Measurements from ENCODE around the gene TPI1. TPM values are rescaled to one million over a fixed set of nuclear protein-coding genes. Genes with fewer than 3 reads are reported as not detected.

TPI1 gene
- total RNA-seq, 1 experiment from 2014 or later: 1,045 TPM

DNA sequence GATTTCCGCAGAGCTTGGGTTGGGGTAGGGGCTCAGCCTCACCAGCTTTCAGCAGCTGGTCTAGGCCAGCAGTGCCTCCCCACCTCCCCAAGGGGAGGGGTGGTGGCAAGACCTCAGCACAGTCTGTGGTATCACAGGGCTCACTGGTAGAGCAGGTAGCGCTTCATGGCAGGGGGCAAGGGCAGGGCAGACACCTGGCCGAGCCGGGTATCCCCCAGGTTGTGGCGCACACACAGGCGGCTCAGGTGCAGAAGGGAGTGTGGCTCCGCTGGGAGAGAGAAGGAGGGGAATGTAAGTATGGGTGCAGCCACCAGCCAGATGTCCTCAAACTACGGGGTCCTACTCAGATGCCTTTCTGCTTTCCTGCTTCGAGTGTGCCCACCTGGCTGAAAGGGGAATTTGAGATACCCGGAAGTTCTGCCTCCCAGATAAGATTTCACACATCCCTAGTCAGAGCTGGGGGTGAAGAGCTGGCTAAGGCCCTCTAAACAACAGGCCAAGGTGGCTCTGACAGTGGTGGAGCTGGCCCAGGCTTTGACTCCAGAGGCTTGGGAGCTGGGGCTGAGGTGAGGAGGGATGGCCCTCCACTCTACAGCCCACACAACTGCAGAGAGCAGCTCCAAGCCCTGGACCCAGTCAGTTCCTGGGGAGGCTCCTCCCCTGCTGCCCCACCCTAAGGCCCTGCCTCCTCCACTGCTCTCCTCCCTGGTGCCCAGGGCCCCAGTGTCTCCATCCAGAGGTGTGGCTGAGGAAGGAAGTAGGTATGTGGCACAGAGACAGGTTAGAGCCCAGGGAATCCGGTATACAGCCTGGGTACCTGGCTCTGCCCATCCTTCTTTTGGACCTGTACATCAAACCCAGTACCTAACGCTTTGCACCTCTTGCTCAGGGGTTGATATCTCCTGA, 4.0 kb downstream of the TPI1 start:
- TF ChIP-seq, protein P1, sequence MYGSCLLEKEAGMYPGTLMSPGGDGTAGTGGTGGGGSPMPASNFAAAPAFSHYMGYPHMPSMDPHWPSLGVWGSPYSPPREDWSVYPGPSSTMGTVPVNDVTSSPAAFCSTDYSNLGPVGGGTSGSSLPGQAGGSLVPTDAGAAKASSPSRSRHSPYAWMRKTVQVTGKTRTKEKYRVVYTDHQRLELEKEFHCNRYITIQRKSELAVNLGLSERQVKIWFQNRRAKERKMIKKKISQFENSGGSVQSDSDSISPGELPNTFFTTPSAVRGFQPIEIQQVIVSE (CRISPR knock-in tag; IDR thresholded peaks at IDR 0.05; ENCODE audit: borderline replicate concordance): no peak
- no peak for TF ChIP-seq NR1H2 (CRISPR knock-in tag; IDR thresholded peaks at IDR 0.05)
- no peak for TF ChIP-seq MYBL2 (CRISPR knock-in tag; IDR thresholded peaks at IDR 0.05)
- 0 out of 2 replicates have a peak, but pooled peaks have one; percentile 1 for TF ChIP-seq TEAD1 (CRISPR knock-in tag; IDR thresholded peaks at IDR 0.05)
- TF ChIP-seq, protein P2, sequence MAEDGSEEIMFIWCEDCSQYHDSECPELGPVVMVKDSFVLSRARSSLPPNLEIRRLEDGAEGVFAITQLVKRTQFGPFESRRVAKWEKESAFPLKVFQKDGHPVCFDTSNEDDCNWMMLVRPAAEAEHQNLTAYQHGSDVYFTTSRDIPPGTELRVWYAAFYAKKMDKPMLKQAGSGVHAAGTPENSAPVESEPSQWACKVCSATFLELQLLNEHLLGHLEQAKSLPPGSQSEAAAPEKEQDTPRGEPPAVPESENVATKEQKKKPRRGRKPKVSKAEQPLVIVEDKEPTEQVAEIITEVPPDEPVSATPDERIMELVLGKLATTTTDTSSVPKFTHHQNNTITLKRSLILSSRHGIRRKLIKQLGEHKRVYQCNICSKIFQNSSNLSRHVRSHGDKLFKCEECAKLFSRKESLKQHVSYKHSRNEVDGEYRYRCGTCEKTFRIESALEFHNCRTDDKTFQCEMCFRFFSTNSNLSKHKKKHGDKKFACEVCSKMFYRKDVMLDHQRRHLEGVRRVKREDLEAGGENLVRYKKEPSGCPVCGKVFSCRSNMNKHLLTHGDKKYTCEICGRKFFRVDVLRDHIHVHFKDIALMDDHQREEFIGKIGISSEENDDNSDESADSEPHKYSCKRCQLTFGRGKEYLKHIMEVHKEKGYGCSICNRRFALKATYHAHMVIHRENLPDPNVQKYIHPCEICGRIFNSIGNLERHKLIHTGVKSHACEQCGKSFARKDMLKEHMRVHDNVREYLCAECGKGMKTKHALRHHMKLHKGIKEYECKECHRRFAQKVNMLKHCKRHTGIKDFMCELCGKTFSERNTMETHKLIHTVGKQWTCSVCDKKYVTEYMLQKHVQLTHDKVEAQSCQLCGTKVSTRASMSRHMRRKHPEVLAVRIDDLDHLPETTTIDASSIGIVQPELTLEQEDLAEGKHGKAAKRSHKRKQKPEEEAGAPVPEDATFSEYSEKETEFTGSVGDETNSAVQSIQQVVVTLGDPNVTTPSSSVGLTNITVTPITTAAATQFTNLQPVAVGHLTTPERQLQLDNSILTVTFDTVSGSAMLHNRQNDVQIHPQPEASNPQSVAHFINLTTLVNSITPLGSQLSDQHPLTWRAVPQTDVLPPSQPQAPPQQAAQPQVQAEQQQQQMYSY (CRISPR knock-in tag; IDR thresholded peaks at IDR 0.05): no peak
- TF ChIP-seq NFE2L1 (CRISPR knock-in tag; IDR thresholded peaks at IDR 0.05): 0 out of 2 replicates have a peak, but pooled peaks have one; percentile 48
- TF ChIP-seq, protein P3, sequence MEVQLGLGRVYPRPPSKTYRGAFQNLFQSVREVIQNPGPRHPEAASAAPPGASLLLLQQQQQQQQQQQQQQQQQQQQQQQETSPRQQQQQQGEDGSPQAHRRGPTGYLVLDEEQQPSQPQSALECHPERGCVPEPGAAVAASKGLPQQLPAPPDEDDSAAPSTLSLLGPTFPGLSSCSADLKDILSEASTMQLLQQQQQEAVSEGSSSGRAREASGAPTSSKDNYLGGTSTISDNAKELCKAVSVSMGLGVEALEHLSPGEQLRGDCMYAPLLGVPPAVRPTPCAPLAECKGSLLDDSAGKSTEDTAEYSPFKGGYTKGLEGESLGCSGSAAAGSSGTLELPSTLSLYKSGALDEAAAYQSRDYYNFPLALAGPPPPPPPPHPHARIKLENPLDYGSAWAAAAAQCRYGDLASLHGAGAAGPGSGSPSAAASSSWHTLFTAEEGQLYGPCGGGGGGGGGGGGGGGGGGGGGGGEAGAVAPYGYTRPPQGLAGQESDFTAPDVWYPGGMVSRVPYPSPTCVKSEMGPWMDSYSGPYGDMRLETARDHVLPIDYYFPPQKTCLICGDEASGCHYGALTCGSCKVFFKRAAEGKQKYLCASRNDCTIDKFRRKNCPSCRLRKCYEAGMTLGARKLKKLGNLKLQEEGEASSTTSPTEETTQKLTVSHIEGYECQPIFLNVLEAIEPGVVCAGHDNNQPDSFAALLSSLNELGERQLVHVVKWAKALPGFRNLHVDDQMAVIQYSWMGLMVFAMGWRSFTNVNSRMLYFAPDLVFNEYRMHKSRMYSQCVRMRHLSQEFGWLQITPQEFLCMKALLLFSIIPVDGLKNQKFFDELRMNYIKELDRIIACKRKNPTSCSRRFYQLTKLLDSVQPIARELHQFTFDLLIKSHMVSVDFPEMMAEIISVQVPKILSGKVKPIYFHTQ (CRISPR knock-in tag; IDR thresholded peaks at IDR 0.05): no peak
- TF ChIP-seq, protein P4, sequence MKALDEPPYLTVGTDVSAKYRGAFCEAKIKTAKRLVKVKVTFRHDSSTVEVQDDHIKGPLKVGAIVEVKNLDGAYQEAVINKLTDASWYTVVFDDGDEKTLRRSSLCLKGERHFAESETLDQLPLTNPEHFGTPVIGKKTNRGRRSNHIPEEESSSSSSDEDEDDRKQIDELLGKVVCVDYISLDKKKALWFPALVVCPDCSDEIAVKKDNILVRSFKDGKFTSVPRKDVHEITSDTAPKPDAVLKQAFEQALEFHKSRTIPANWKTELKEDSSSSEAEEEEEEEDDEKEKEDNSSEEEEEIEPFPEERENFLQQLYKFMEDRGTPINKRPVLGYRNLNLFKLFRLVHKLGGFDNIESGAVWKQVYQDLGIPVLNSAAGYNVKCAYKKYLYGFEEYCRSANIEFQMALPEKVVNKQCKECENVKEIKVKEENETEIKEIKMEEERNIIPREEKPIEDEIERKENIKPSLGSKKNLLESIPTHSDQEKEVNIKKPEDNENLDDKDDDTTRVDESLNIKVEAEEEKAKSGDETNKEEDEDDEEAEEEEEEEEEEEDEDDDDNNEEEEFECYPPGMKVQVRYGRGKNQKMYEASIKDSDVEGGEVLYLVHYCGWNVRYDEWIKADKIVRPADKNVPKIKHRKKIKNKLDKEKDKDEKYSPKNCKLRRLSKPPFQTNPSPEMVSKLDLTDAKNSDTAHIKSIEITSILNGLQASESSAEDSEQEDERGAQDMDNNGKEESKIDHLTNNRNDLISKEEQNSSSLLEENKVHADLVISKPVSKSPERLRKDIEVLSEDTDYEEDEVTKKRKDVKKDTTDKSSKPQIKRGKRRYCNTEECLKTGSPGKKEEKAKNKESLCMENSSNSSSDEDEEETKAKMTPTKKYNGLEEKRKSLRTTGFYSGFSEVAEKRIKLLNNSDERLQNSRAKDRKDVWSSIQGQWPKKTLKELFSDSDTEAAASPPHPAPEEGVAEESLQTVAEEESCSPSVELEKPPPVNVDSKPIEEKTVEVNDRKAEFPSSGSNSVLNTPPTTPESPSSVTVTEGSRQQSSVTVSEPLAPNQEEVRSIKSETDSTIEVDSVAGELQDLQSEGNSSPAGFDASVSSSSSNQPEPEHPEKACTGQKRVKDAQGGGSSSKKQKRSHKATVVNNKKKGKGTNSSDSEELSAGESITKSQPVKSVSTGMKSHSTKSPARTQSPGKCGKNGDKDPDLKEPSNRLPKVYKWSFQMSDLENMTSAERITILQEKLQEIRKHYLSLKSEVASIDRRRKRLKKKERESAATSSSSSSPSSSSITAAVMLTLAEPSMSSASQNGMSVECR (CRISPR knock-in tag; IDR thresholded peaks at IDR 0.05; ENCODE audit: borderline replicate concordance): 0 out of 2 replicates have a peak, but pooled peaks have one; percentile 14
- TF ChIP-seq NFATC4 (CRISPR knock-in tag; IDR thresholded peaks at IDR 0.05): peak; percentile 24; the same call in 1 of the 2 replicates
- TF ChIP-seq, protein P5, sequence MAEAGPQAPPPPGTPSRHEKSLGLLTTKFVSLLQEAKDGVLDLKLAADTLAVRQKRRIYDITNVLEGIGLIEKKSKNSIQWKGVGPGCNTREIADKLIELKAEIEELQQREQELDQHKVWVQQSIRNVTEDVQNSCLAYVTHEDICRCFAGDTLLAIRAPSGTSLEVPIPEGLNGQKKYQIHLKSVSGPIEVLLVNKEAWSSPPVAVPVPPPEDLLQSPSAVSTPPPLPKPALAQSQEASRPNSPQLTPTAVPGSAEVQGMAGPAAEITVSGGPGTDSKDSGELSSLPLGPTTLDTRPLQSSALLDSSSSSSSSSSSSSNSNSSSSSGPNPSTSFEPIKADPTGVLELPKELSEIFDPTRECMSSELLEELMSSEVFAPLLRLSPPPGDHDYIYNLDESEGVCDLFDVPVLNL (CRISPR knock-in tag; IDR thresholded peaks at IDR 0.05; ENCODE audit: borderline replicate concordance, low read depth): no peak
- TF ChIP-seq, protein P6, sequence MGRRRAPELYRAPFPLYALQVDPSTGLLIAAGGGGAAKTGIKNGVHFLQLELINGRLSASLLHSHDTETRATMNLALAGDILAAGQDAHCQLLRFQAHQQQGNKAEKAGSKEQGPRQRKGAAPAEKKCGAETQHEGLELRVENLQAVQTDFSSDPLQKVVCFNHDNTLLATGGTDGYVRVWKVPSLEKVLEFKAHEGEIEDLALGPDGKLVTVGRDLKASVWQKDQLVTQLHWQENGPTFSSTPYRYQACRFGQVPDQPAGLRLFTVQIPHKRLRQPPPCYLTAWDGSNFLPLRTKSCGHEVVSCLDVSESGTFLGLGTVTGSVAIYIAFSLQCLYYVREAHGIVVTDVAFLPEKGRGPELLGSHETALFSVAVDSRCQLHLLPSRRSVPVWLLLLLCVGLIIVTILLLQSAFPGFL (CRISPR knock-in tag; IDR thresholded peaks at IDR 0.05; ENCODE audit: borderline replicate concordance): no peak
- TF ChIP-seq, protein P7, sequence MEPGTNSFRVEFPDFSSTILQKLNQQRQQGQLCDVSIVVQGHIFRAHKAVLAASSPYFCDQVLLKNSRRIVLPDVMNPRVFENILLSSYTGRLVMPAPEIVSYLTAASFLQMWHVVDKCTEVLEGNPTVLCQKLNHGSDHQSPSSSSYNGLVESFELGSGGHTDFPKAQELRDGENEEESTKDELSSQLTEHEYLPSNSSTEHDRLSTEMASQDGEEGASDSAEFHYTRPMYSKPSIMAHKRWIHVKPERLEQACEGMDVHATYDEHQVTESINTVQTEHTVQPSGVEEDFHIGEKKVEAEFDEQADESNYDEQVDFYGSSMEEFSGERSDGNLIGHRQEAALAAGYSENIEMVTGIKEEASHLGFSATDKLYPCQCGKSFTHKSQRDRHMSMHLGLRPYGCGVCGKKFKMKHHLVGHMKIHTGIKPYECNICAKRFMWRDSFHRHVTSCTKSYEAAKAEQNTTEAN (CRISPR knock-in tag; IDR thresholded peaks at IDR 0.05): 0 out of 2 replicates have a peak, but pooled peaks have one; percentile 11
- ChIA-PET CTCF (interaction anchor here (0.7 to 8.5 kb wide), 18 partner anchors 11 to 317 kb away, joined by 4 to 181 read pairs (median 18); partner anchors contain the start of genes C12orf57, CDCA3, ENO2 and LRRC23), POLR2A (interaction anchor here (0.7 to 3.3 kb wide), 8 partner anchors 8 to 91 kb away, joined by 3 to 38 read pairs (median 10); partner anchors contain the start of genes C12orf57 and RNU7-1)
- H3K9me3 Mint-ChIP-seq: no peaks in the 10 kb centered on the region
- no peak for ATAC-seq
- H3K4me3 Mint-ChIP-seq: peak overlapping the region; percentile 89
- H3K27me3 Mint-ChIP-seq (ENCODE audit: low read depth): no peaks in the 10 kb centered on the region
- H3K36me3 Mint-ChIP-seq: peaks cover 40% of the 10 kb centered on the region
- peak overlapping the region; percentile 96 for H3K27ac Mint-ChIP-seq
- peaks cover 52% of the 10 kb centered on the region for H3K4me1 Mint-ChIP-seq
- no peak for DNase-seq (ENCODE audit: low spot score)

All from WTC11 (cell line).